DMS53 treated with DMSO at 0.1 percent for 48 hours (cell line): ENCODE results near the gene PCDHB13.

Experiments used
- DNase-seq: peaks from one replicate; lab custom pipeline; 2025; ENCODE audit not compliant: unreplicated experiment; lab: John Stamatoyannopoulos, UW

Gene PCDHB13

GRCh38 chr5:141260458-141261237, 46.9 kb downstream of the PCDHB13 start:
- DNase-seq: peak; percentile 12

DNA sequence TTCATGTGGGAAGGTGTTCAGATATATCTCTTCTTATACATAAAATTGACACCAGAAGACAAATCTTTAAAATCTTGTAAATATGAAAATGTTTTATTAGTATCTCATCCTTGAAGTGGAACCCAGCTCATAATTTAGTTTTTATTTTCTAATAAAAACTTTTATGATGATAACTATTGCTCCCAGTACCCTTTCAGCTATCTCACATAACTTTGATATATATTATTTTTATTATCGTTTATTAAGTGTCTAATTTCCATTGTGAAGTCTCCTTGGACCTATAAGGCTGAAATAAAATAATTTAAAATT, 47.5 kb downstream of the PCDHB13 start:
- no peak for DNase-seq
